Measurements from ENCODE around the gene NTN4. TPM values are rescaled to one million over a fixed set of nuclear protein-coding genes. Genes with fewer than 3 reads are reported as not detected.

NTN4 gene
- total RNA-seq, 2 donors from 2014 or later, result 72.3 to 79.2 TPM

- DNase-seq (ENCODE audit: low spot score) (no peak), ATAC-seq (ENCODE audit: insufficient number of reproducible peaks, low FRiP score, low read depth) (no peak)
- H3K27me3 ChIP-seq (replicated peaks; ENCODE audit: insufficient read depth), result no peaks in the 10 kb centered on the region
- no peak overlapping the region for H3K4me3 ChIP-seq
- TF ChIP-seq CTCF (IDR thresholded peaks at IDR 0.05), result no peak
- H3K9me3 ChIP-seq, result no peaks in the 10 kb centered on the region
- no peak overlapping the region for H3K27ac ChIP-seq
- H3K36me3 ChIP-seq, result peaks cover 3% of the 10 kb centered on the region
- peaks cover 15 to 31% of the 10 kb centered on the region in 2 donors for H3K4me1 ChIP-seq (ENCODE audit: control insufficient read depth in 1 of 2, low read depth in 2 of 2)
Measured at GRCh38 chr12:95715177-95715576, 75.4 kb downstream of the NTN4 start.

GRCh38 chr12:95712269-95712668 lies 78.3 kb downstream of the NTN4 start:
- Histone ChIP-seq H3K4me3 (no peak overlapping the region), H3K36me3 (peaks cover 5% of the 10 kb centered on the region), H3K9me3 (no peaks in the 10 kb centered on the region), H3K27ac (no peak overlapping the region), H3K27me3 (replicated peaks; ENCODE audit: insufficient read depth) (no peaks in the 10 kb centered on the region), H3K4me1 (ENCODE audit: control insufficient read depth in 1 of 2, low read depth in 2 of 2) (peaks cover 0 to 17% of the 10 kb centered on the region in 2 donors)
- TF ChIP-seq CTCF (IDR thresholded peaks at IDR 0.05), result no peak
- no peak for ATAC-seq (ENCODE audit: insufficient number of reproducible peaks, low FRiP score, low read depth)
- no peak for DNase-seq (ENCODE audit: low spot score)

GRCh38 chr12:95710386-95710785 lies 80.2 kb downstream of the NTN4 start:
- H3K4me3 ChIP-seq, result no peak overlapping the region
- H3K27ac ChIP-seq, result no peak overlapping the region
- ATAC-seq (ENCODE audit: insufficient number of reproducible peaks, low FRiP score, low read depth) (no peak), DNase-seq (ENCODE audit: low spot score) (no peak)
- H3K9me3 ChIP-seq, result no peaks in the 10 kb centered on the region
- H3K27me3 ChIP-seq (replicated peaks; ENCODE audit: insufficient read depth), result no peaks in the 10 kb centered on the region
- H3K4me1 ChIP-seq (ENCODE audit: control insufficient read depth in 1 of 2, low read depth in 2 of 2), result peaks cover 5 to 24% of the 10 kb centered on the region in 2 donors
- TF ChIP-seq CTCF (IDR thresholded peaks at IDR 0.05), result no peak
- peaks cover 5% of the 10 kb centered on the region for H3K36me3 ChIP-seq

GRCh38 chr12:95709152-95709551 lies 81.4 kb downstream of the NTN4 start:
- Histone ChIP-seq H3K9me3 (no peaks in the 10 kb centered on the region), H3K36me3 (peaks cover 5% of the 10 kb centered on the region), H3K27ac (no peak overlapping the region), H3K4me3 (no peak overlapping the region), H3K27me3 (replicated peaks; ENCODE audit: insufficient read depth) (no peaks in the 10 kb centered on the region), H3K4me1 (ENCODE audit: control insufficient read depth in 1 of 2, low read depth in 2 of 2) (peaks cover 5 to 35% of the 10 kb centered on the region in 2 donors)
- no peak for TF ChIP-seq CTCF (IDR thresholded peaks at IDR 0.05)
- ATAC-seq (ENCODE audit: insufficient number of reproducible peaks, low FRiP score, low read depth) (no peak), DNase-seq (ENCODE audit: low spot score) (no peak)

GRCh38 chr12:95705143-95705542 lies 85.4 kb downstream of the NTN4 start:
- H3K36me3 ChIP-seq, result peaks cover 2% of the 10 kb centered on the region
- no peak overlapping the region for H3K4me3 ChIP-seq
- DNase-seq (ENCODE audit: low spot score), result no peak
- H3K27ac ChIP-seq, result peak overlapping the region; percentile 36 to 45
- no peaks in the 10 kb centered on the region for H3K9me3 ChIP-seq
- no peak for TF ChIP-seq CTCF (IDR thresholded peaks at IDR 0.05)
- H3K4me1 ChIP-seq (ENCODE audit: control insufficient read depth in 1 of 2, low read depth in 2 of 2), result peaks cover 7 to 58% of the 10 kb centered on the region in 2 donors
- ATAC-seq (ENCODE audit: insufficient number of reproducible peaks, low FRiP score, low read depth), result no peak
- no peaks in the 10 kb centered on the region for H3K27me3 ChIP-seq (replicated peaks; ENCODE audit: insufficient read depth)

Data from thoracic aorta (tissue), 2 donors.